SU-DHL-6 (cell line): ENCODE measurements around the gene CNKSR3.

Experiments
- H2AFZ ChIP-seq: fragments of 200-600 bp; sonication (generic); 2 replicates; pipeline ENCODE4 v1.6.1; 2014; ENCODE audit warnings: low read depth, mild to moderate bottlenecking, moderate library complexity, mixed read lengths, antibody characterized with exemption, low read length; ENCODE audit not compliant: severe bottlenecking
- H3F3A ChIP-seq: fragments of 200-600 bp; shearing (Covaris generic); 2 replicates; pipeline ENCODE4 v1.6.0; 2016; ENCODE audit warnings: antibody characterized with exemption, mild to moderate bottlenecking; ENCODE audit not compliant: insufficient read depth
- H3K27ac ChIP-seq: fragments of 200-600 bp; sonication (generic); 2 replicates; pipeline ENCODE4 v1.5.1; 2016; ENCODE audit warnings: low read depth, mild to moderate bottlenecking, low read length, moderate library complexity, mixed read lengths
- H3K27me3 ChIP-seq: fragments of 200-600 bp; sonication (generic), shearing (Covaris generic); 2 replicates; pipeline ENCODE4 v1.6.0; 2014; ENCODE audit warnings: mild to moderate bottlenecking, low read length
- H3K36me3 ChIP-seq: fragments of 200-600 bp; sonication (generic); 2 replicates; pipeline ENCODE4 v1.6.1; 2014; ENCODE audit warnings: mild to moderate bottlenecking, low read length, mixed read lengths
- H3K4me2 ChIP-seq: fragments of 300-600, 200-600 bp; shearing (Covaris generic), sonication (generic); 2 replicates; pipeline ENCODE4 v1.6.0; 2014; ENCODE audit warnings: low read length, low read depth, mild to moderate bottlenecking; ENCODE audit not compliant: poor library complexity, severe bottlenecking
- H3K4me3 ChIP-seq: fragments of 200-600 bp; sonication (generic); 2 replicates; pipeline ENCODE4 v1.5.1; 2014; ENCODE audit warnings: antibody characterized with exemption, low read length, mild to moderate bottlenecking, mixed read lengths; ENCODE audit not compliant: insufficient read depth, poor library complexity, severe bottlenecking
- H3K79me2 ChIP-seq: fragments of 200-600 bp; sonication (generic); 2 replicates; pipeline ENCODE4 v1.6.1; 2014; ENCODE audit warnings: mild to moderate bottlenecking, low read length, moderate library complexity; ENCODE audit not compliant: insufficient read depth
- H3K9ac ChIP-seq: fragments of 200-600 bp; sonication (generic); 2 replicates; pipeline ENCODE4 v1.7.0; 2014; ENCODE audit warnings: mild to moderate bottlenecking, low read length
- H3K9me2 ChIP-seq: fragments of 200-600 bp; sonication (generic); replicated peaks from 2 replicates; pipeline ENCODE4 v1.6.1; 2014; ENCODE audit warnings: low read length; ENCODE audit not compliant: insufficient read depth
- H3K9me3 ChIP-seq: fragments of 200-600 bp; sonication (generic); 2 replicates; pipeline ENCODE4 v1.6.1; 2014; ENCODE audit warnings: low read length, mixed read lengths; ENCODE audit not compliant: insufficient read depth
- H4K20me1 ChIP-seq: fragments of 200-600 bp; sonication (generic); 2 replicates; pipeline ENCODE4 v1.6.1; 2014; ENCODE audit warnings: low read depth, mild to moderate bottlenecking, antibody characterized with exemption, low read length, moderate library complexity, mixed read lengths
- EZH2phosphoT487 ChIP-seq: fragments of 200-600 bp; sonication (generic), shearing (Covaris generic); conservative IDR thresholded peaks from 2 replicates; pipeline ENCODE4 v1.6.1; 2018; ENCODE audit warnings: mild to moderate bottlenecking, antibody characterized with exemption, low read length, moderate library complexity, mixed read lengths
- TF ChIP-seq, protein P1 (sequence below): fragments of 200-600 bp; sonication (generic); IDR thresholded peaks from one replicate; pipeline ENCODE4 v1.5.1; 2017; ENCODE audit warnings: antibody characterized with exemption, mild to moderate bottlenecking, low read length, moderate library complexity; ENCODE audit not compliant: insufficient read depth, poor library complexity, severe bottlenecking

CNKSR3 gene

DNA sequence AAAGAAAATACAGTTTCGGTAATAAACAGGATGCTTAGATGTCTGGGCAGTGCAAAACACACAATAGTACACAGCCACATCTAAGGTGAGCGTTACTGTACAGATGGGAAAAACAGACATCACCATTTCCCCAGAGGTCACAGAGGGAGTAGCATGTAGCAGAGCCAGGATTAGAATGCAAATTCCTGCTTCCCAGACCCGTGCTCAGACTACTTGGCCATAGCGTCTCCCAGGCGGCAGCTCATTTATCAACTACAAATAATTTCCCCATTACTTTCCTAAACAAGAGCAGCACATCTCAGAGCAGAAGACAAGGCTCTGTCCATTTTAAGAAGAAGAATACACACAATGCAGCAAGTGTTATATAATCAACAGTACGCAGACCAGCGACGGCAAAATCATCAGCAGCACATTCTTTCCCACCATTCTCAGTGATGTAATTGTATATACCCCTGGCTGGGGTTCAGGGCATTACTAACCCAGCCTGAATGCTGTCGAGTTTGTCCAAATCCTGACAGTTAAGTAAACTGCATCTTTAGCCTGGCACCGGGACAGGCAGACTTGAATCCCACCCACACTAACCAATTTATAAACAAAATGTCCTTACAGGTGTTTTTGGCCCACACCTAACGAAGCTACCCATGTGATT is 61.9 kb downstream of the CNKSR3 start:
- H3K9me3 ChIP-seq = no peaks in the 10 kb centered on the region
- TF ChIP-seq, protein P1, sequence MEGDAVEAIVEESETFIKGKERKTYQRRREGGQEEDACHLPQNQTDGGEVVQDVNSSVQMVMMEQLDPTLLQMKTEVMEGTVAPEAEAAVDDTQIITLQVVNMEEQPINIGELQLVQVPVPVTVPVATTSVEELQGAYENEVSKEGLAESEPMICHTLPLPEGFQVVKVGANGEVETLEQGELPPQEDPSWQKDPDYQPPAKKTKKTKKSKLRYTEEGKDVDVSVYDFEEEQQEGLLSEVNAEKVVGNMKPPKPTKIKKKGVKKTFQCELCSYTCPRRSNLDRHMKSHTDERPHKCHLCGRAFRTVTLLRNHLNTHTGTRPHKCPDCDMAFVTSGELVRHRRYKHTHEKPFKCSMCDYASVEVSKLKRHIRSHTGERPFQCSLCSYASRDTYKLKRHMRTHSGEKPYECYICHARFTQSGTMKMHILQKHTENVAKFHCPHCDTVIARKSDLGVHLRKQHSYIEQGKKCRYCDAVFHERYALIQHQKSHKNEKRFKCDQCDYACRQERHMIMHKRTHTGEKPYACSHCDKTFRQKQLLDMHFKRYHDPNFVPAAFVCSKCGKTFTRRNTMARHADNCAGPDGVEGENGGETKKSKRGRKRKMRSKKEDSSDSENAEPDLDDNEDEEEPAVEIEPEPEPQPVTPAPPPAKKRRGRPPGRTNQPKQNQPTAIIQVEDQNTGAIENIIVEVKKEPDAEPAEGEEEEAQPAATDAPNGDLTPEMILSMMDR = no peak
- no peak for TF ChIP-seq EZH2phosphoT487
- H3K79me2 ChIP-seq = no peaks in the 10 kb centered on the region
- no peak overlapping the region for H3K4me2 ChIP-seq
- H3K4me3 ChIP-seq = no peak overlapping the region
- H3K36me3 ChIP-seq = no peaks in the 10 kb centered on the region
- no peaks in the 10 kb centered on the region for H3F3A ChIP-seq
- no peaks in the 10 kb centered on the region for H4K20me1 ChIP-seq
- H3K9me2 ChIP-seq = no peaks in the 10 kb centered on the region
- no peaks in the 10 kb centered on the region for H3K27me3 ChIP-seq
- no peak overlapping the region for H3K27ac ChIP-seq
- H2AFZ ChIP-seq = no peak overlapping the region
- no peak overlapping the region for H3K9ac ChIP-seq

DNA sequence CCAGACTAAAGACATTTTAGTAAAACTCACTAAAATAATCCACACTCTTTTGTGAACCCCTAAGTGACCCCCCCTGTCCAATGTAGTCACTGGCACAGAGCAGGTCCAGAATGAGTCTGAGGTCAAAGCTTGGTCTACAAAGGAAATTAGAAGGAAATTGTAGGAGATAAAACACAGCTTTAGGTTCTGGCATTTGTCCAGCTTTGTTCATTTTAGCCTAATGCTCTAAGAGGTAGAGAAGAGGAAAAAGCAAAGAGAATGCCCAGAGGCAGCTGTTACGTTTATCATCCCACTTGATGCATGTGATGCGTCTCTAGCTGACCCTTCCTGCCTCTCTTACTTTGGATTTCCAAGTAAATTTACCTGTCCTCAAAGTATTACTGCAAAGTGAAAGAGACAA is 62.5 kb downstream of the CNKSR3 start:
- Histone ChIP-seq H3K36me3 (no peaks in the 10 kb centered on the region), H3K9ac (no peak overlapping the region), H2AFZ (no peak overlapping the region), H3K27me3 (no peaks in the 10 kb centered on the region), H3F3A (no peaks in the 10 kb centered on the region), H3K4me2 (no peak overlapping the region), H3K4me3 (no peak overlapping the region), H3K79me2 (no peaks in the 10 kb centered on the region), H3K27ac (no peak overlapping the region), H4K20me1 (no peaks in the 10 kb centered on the region), H3K9me2 (no peaks in the 10 kb centered on the region), H3K9me3 (no peaks in the 10 kb centered on the region)
- TF ChIP-seq EZH2phosphoT487 = no peak
- TF ChIP-seq, protein P1 = no peak

DNA sequence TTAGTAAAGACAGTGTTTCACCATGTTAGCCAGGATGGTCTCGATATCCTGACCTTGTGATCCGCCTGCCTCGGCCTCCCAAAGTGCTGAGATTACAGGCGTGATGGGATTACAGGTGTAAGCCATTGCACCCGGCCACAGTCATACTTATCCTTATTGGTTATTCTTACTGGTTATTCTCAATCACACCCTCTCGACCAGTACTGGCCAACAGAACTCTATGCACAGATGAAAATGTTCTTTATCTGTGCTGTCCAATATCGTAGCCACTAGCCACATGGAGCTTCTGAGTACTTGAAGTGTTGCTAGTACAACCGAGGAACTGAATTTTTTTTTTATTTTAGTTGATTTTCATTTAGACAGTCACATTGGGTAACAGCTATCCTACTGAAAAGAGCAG is 63.5 kb downstream of the CNKSR3 start:
- Histone ChIP-seq H3K27me3 (no peaks in the 10 kb centered on the region), H3K9me3 (no peaks in the 10 kb centered on the region), H3K36me3 (no peaks in the 10 kb centered on the region), H3K9me2 (no peaks in the 10 kb centered on the region), H3F3A (no peaks in the 10 kb centered on the region), H3K27ac (no peak overlapping the region), H4K20me1 (no peaks in the 10 kb centered on the region), H3K4me2 (no peak overlapping the region), H2AFZ (no peak overlapping the region), H3K4me3 (no peak overlapping the region), H3K79me2 (no peaks in the 10 kb centered on the region), H3K9ac (no peak overlapping the region)
- TF ChIP-seq, protein P1 = no peak
- no peak for TF ChIP-seq EZH2phosphoT487
